IMR-90 (cell line): ENCODE measurements around the gene COX6B2.

Source experiments
- BHLHE40 ChIP-seq: fragments of 150-350 bp; IDR thresholded peaks from 2 replicates; pipeline ENCODE4 v1.6.1; 2016; ENCODE audit warnings: mild to moderate bottlenecking, low read depth, low read length
- CEBPB ChIP-seq: IDR thresholded peaks from 2 replicates; pipeline ENCODE4 v1.6.1; 2012; ENCODE audit warnings: low read depth, low read length, improper control_type of control experiment
- CTCF ChIP-seq: conservative IDR thresholded peaks from 2 replicates; pipeline ENCODE4 v1.5.1; 2012; ENCODE audit warnings: mild to moderate bottlenecking, low read depth, low read length, improper control_type of control experiment
- POLR2A ChIP-seq: IDR thresholded peaks from 2 replicates; pipeline ENCODE4 v1.6.1; 2012; ENCODE audit warnings: mild to moderate bottlenecking, low read depth, low read length

- TF ChIP-seq CEBPB (no peak), CTCF (no peak), BHLHE40 (no peak), POLR2A (peak; percentile 77)
Measured at GRCh38 chr19:55366790-55367189, 12.3 kb upstream of the COX6B2 start.
